Osteocyte (in vitro differentiated cells): Measurements from ENCODE around the gene FRY. TPM values are rescaled to one million over a fixed set of nuclear protein-coding genes. Genes with fewer than 3 reads are reported as not detected.
A peak's percentile ranks its signal among the peaks of the same experiment; 100 is the strongest.

Experiments
- DNase-seq: peaks from one replicate; pipeline ENCODE4 v3.0.0; 2021; ENCODE audit warnings: mixed read lengths; ENCODE audit not compliant: unreplicated experiment; ENCODE audit errors: extremely low spot score
- H3K27ac Mint-ChIP-seq: one replicate; pipeline ENCODE4 v1.8.0; 2021; ENCODE audit warnings: mild to moderate bottlenecking, mixed read lengths; ENCODE audit not compliant: unreplicated experiment
- H3K27me3 Mint-ChIP-seq: one replicate; pipeline ENCODE4 v1.8.0; 2021; ENCODE audit warnings: mixed read lengths; ENCODE audit not compliant: unreplicated experiment
- H3K36me3 Mint-ChIP-seq: one replicate; pipeline ENCODE4 v1.8.0; 2021; ENCODE audit warnings: mixed read lengths; ENCODE audit not compliant: unreplicated experiment
- H3K4me1 Mint-ChIP-seq: one replicate; pipeline ENCODE4 v1.8.0; 2021; ENCODE audit warnings: mixed read lengths; ENCODE audit not compliant: unreplicated experiment
- H3K4me3 Mint-ChIP-seq: one replicate; pipeline ENCODE4 v1.8.0; 2021; ENCODE audit warnings: mild to moderate bottlenecking, moderate library complexity, mixed read lengths; ENCODE audit not compliant: unreplicated experiment
- H3K9me3 Mint-ChIP-seq: one replicate; pipeline ENCODE4 v1.8.0; 2021; ENCODE audit warnings: mixed read lengths; ENCODE audit not compliant: unreplicated experiment
- total RNA-seq: library from RNA; stranded (reverse); gene quantifications from 2 replicates; pipeline ENCODE4 v1.2.1, GENCODE V29; 2021
- TF ChIP-seq, protein P1 (sequence below): fragments of 200-600 bp; sonication (generic); IDR thresholded peaks from 2 replicates; pipeline ENCODE4 v1.5.0; 2021; ENCODE audit warnings: antibody characterized with exemption, mild to moderate bottlenecking, moderate library complexity

Gene FRY
- total RNA-seq, 1 donor from 2014 or later = 2.0 TPM

DNA sequence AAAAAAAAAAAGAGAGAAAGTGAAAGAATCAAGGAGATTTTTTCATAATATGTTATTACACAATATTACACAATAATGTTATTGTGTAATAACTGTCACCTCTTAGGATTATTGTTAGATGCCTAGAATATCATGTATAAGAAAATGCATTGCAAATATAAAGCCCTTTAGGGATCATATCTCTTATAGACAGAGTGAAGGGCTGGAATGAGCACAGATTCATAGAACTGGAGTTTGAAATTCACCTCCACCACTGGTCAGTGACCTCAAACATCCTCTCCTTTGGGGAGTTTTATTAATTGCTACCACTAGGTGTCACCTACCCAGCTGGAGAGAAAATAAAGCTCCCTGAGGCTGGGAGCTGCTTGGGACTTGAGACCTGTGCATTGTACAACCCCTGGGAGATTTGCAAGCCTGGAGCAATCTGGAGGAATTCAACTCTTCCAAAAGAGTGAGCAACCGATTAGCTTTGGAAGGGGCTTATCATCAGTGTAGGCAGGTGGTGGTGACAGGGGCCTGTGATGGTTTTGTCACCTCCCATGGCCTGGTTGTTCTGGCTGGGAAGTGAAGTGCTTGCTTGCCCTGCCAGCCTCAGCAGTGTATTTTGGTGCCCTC is 30.3 kb upstream of the FRY start:
- no peaks in the 10 kb centered on the region for H3K36me3 Mint-ChIP-seq
- TF ChIP-seq, protein P1, sequence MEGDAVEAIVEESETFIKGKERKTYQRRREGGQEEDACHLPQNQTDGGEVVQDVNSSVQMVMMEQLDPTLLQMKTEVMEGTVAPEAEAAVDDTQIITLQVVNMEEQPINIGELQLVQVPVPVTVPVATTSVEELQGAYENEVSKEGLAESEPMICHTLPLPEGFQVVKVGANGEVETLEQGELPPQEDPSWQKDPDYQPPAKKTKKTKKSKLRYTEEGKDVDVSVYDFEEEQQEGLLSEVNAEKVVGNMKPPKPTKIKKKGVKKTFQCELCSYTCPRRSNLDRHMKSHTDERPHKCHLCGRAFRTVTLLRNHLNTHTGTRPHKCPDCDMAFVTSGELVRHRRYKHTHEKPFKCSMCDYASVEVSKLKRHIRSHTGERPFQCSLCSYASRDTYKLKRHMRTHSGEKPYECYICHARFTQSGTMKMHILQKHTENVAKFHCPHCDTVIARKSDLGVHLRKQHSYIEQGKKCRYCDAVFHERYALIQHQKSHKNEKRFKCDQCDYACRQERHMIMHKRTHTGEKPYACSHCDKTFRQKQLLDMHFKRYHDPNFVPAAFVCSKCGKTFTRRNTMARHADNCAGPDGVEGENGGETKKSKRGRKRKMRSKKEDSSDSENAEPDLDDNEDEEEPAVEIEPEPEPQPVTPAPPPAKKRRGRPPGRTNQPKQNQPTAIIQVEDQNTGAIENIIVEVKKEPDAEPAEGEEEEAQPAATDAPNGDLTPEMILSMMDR = peak; percentile 55
- H3K27ac Mint-ChIP-seq = no peak overlapping the region
- no peak overlapping the region for H3K4me3 Mint-ChIP-seq
- H3K27me3 Mint-ChIP-seq = peaks cover 10% of the 10 kb centered on the region
- no peak for DNase-seq
- no peaks in the 10 kb centered on the region for H3K4me1 Mint-ChIP-seq
- no peaks in the 10 kb centered on the region for H3K9me3 Mint-ChIP-seq

DNA sequence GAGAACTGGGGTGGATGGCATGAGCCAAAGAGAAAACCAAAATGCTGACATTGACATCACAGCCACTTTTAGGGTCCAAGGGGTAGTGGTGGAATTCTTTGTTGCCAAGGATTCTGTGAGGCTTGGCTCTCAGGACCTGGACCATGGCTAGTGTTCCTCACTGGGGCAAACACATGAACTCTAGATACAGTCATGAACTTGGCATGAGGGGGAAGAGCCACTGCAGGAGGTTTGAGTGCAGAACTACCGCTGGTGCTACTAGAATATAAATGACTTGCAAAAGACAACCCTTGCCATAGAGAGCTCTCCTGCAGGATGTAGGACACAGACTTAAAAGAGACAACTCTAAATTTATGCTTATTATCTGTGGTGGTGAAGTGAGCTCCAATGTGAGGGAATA is 29.8 kb upstream of the FRY start:
- no peak for DNase-seq
- no peaks in the 10 kb centered on the region for H3K9me3 Mint-ChIP-seq
- TF ChIP-seq, protein P1 = no peak
- H3K36me3 Mint-ChIP-seq = no peaks in the 10 kb centered on the region
- no peak overlapping the region for H3K27ac Mint-ChIP-seq
- no peak overlapping the region for H3K4me3 Mint-ChIP-seq
- H3K27me3 Mint-ChIP-seq = peaks cover 10% of the 10 kb centered on the region
- H3K4me1 Mint-ChIP-seq = no peaks in the 10 kb centered on the region

DNA sequence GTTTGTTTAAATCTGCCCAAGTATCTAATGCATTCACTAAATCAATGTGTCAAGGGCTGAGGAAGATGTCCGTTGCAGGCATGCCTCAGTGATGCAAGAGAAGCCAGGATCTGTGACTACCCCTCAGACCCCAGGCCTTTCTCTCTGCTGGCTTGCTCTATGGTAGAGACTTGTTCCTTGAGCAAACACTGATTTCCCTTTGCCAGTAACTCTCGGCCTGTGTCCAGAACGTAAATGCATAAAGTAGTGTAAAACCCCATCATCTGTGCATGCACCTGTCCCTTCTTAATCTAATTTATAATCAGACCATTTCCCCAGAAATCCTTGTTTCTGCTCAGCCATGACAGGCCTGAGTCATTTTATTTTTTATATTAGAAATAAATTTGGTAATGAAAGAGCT is 28.7 kb upstream of the FRY start:
- Mint-ChIP-seq H3K4me3 (no peak overlapping the region), H3K27ac (no peak overlapping the region), H3K9me3 (no peaks in the 10 kb centered on the region), H3K4me1 (no peaks in the 10 kb centered on the region), H3K27me3 (peaks cover 15% of the 10 kb centered on the region), H3K36me3 (no peaks in the 10 kb centered on the region)
- no peak for DNase-seq
- TF ChIP-seq, protein P1 = no peak

DNA sequence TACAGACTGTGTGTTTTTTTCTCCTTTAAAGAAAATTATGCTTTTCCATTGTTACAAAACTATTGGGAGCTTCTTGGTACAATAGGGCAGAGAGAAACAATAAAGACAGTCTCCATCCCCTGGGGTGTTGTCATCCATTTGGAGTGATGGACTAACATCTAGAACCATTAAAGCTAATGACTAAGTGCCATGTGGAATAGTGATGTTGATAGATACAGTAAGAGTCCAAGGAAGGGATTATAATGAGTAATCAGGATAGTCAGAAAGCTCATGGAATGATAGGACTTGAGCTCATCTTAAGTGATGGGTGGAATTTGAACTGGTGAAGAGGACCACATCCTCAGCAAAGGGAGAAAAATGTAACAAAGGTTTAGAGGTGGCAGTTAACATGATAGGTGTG is 24.1 kb upstream of the FRY start:
- Mint-ChIP-seq H3K27me3 (peaks cover 15% of the 10 kb centered on the region), H3K9me3 (no peaks in the 10 kb centered on the region), H3K4me1 (peaks cover 6% of the 10 kb centered on the region), H3K36me3 (no peaks in the 10 kb centered on the region), H3K4me3 (no peak overlapping the region), H3K27ac (no peak overlapping the region)
- DNase-seq = no peak
- TF ChIP-seq, protein P1 = no peak

DNA sequence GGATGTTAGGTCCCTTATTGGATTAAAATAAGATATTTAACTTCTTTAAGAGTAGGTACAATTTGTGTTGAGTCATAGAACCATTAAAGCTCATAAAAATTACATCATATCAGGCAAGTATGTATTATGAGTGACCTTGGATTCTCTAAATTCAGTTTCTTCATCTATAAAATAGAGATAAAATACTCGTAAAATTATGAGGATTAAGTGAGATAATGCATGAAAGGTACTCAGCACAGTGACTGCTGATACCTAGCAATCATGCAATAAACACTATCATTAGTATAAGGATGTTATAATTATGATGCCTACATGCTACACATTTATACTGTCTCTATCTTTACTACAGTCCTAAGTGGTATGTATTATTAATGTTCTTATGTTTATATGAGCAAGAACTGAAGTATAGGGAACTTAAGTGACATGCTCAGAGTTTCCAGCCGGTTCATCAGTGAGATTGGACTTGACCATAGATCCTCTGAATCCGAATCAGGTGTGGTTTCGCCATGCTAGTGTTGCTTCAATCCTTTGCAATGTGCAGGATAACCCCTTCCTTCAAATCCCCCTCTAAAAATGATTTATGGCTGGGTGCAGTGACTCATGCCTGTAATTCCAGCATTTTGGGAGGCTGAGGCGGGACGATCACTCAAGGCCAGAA is 22.9 kb upstream of the FRY start:
- Mint-ChIP-seq H3K4me1 (peaks cover 6% of the 10 kb centered on the region), H3K27ac (no peak overlapping the region), H3K27me3 (peaks cover 13% of the 10 kb centered on the region), H3K36me3 (no peaks in the 10 kb centered on the region), H3K9me3 (no peaks in the 10 kb centered on the region), H3K4me3 (no peak overlapping the region)
- TF ChIP-seq, protein P1 = no peak
- no peak for DNase-seq
